GM19438 (cell line): ENCODE data around the gene HES4.
A peak's percentile ranks its signal among the peaks of the same experiment; 100 is the strongest.
"Not testable (repeated sequence)": the region's sequence is repeated elsewhere in the genome, so short reads cannot be mapped to it uniquely, and the experiment has no call there.

ENCODE experiments used
- ATAC-seq: cut with Tn5 transposase; IDR thresholded peaks from one replicate; pipeline ENCODE4 v1.9.1; 2021; ENCODE audit warnings: low read depth; ENCODE audit not compliant: unreplicated experiment

HES4 gene

GRCh38 chr1:1000357-1001056, 610 bp upstream of the HES4 start:
- ATAC-seq: peak; percentile 15

- ATAC-seq: no peak
These were observed 737 bp downstream of the HES4 start for GRCh38 chr1:998995-999724.

GRCh38 chr1:998745-998994, 1.2 kb downstream of the HES4 start:
- ATAC-seq: no peak

- ATAC-seq: no peak
These were observed 1.7 kb downstream of the HES4 start for GRCh38 chr1:997993-998744.

- no peak for ATAC-seq
These were observed 2.2 kb downstream of the HES4 start for GRCh38 chr1:997713-997992.

GRCh38 chr1:996851-997712, 2.8 kb downstream of the HES4 start:
- ATAC-seq: no peak

GRCh38 chr1:995665-996633, 3.9 kb downstream of the HES4 start:
- ATAC-seq: no peak

GRCh38 chr1:994546-994945, 5.4 kb downstream of the HES4 start:
- not testable (repeated sequence) for ATAC-seq

- no peak for ATAC-seq
These were observed 6.4 kb downstream of the HES4 start for GRCh38 chr1:993379-993995.

- no peak for ATAC-seq
These were observed 7.5 kb downstream of the HES4 start for GRCh38 chr1:992362-992761.

- ATAC-seq: no peak
These were observed 8.0 kb downstream of the HES4 start for GRCh38 chr1:991895-992294.

- ATAC-seq: not testable (repeated sequence)
These were observed 8.6 kb downstream of the HES4 start for GRCh38 chr1:991275-991674.

GRCh38 chr1:988061-988460, 11.8 kb downstream of the HES4 start:
- ATAC-seq: not testable (repeated sequence)

GRCh38 chr1:985126-985525, 14.8 kb downstream of the HES4 start:
- no peak for ATAC-seq

- ATAC-seq: no peak
These were observed 15.5 kb downstream of the HES4 start for GRCh38 chr1:984476-984814.

- ATAC-seq: no peak
These were observed 16.0 kb downstream of the HES4 start for GRCh38 chr1:983798-984475.

- ATAC-seq: no peak
These were observed 17.0 kb downstream of the HES4 start for GRCh38 chr1:982765-983436.

- no peak for ATAC-seq
These were observed 17.8 kb downstream of the HES4 start, which contains the start of gene PERM1 for GRCh38 chr1:981955-982558. PERM1 (minus strand) TSS chr1:982093; CDS start chr1:981029, 1,064 bp downstream.
